Measurements from ENCODE around the gene ZFAND5.

The ZFAND5 gene

DNA sequence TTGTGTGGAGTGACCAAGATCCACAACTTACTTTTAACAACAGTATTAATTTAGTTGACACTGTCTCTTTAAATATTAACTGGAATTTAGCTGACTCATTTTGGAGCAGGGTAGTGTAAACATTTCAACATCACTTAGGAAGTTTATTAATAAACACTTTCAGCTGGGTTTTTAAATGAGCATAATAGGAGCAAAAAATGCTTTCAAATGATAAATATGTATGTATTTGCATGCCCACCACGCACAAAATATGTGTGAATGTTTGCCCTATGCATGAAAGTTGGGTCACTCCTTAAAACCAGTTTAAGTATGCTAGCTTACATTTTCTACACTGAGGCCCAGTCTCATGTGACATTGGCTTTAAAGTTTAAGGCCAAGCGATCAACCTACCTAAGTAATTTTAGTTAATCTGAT is 2.9 kb downstream of the ZFAND5 start:
- DNase-seq = no peak

DNA sequence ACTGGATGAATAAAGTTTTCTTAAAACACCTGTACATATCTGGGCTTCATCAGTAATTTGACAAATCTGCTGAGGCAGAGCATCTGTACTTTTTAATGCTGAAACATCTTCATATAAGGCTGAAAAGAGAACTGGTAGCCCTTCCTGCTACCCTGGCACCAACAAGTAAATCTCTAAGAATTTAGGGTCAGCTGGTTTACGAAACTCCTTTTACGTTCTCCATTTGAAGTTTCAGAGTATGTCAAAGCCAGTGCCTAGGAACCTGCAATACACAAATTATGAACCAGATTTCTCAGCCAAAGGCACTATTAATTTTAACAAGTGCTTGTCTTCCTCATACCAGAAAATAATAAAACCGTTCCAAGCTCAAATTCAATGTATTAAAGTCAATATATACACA is 3.8 kb downstream of the ZFAND5 start:
- DNase-seq = no peak

DNA sequence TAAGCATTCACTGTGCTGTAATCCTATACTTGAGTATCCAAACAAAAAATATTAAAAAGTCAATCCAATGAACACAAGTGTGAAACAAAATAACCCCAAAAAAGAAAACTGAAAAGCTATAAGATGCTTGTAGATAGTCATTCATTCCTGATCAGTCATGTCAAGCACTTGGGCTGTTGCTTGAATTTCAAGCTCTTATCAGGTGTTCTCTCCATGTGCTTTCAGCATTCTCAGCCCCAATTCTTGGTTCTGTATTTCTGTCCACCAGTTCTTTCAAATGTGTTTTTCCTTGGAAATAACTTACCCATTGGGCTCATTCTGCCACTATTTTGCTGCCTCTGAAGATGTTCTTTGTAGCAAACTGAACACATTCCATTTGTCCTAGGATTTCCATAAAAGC is 4.7 kb downstream of the ZFAND5 start:
- DNase-seq = no peak

DNA sequence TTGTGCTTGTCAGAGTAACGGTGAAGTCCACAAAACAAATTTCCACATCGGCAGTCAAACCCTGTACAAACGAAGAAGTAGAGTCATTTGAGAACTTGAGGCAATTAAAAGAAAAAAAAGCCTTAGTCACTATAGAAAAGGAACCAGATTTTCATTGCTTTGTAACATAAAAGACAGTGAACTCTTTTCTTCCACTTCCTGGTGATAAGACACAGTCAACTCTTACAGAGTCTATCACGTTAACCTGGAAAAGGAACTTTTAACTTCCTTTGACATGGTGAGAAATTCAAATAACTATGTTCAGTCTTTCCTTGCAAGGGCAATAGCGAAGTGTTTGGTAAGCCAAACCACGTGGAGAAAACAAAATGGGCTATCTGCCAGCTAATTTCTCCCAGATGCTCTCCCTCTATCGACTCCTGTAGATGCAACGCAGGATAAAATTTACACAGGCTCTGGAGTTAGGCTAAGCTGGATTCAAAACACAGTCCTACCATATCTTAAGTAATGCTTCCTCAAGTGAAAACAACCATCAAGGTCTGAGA is 8.9 kb downstream of the ZFAND5 start:
- no peak for DNase-seq

DNA sequence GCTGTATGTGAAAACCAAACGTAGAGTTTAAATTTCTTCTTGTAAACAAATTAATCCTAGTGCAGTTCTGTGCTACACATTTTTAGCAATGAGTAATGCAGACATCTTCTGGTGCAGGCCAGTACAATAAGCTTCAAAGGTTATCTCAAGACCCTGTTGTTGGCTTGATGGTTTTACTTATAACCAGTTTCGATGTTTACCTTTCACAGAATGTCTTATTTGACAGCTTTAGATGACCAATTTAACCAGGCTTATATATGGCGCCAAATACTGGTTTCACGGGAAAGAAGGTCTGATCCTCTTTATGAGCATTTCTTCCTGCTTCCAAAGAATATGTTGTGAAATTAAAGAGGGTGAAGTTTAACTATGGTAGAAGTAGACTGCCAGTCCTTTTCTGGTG is 9.9 kb downstream of the ZFAND5 start:
- no peak for DNase-seq

DNA sequence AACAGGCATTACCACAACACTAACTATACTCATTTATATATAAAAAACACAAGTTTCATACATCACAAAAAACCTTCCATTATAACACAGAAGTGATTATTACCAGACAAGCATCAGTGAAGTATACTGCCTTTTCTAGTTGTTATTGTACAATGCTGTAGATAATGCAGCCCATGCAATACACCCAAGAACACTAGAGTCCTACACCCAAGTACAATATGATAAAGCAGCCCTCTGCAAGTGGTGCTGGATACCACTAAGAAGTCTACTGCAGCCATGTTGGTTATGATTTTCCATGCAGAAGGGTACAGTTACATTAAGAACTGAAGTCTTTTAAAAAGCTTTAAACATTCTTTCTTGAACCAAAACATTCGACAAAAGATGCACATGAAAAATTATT is 10.3 kb downstream of the ZFAND5 start:
- no peak for DNase-seq

DNA sequence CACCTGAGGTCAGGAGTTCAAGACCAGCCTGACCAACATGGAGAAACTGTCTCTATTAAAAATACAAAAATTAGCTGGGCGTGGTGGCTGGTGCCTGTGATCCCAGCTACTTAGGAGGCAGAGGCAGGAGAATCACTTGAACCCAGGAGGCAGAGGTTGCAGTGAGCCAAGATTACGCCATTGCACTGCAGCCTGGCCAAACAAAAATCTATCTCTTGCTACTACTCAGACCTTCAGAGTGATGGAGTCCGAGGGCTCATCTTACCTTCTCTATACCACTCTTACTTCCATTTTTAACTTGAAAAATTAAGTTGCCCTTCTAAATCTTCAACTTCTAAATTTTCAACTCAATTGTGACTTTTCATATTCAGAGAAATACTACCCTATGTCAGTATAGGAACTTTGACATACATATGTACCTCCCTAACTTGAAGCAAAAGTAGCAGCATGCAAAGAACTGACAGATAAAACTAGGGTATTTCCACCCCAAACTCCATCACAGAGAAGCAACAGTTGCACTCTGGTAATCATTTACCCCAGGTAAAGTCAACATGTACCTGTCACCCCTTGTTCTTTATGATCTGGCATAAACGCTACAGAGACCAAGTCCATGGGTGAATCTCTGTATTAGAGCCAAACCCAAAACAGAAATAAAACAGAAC is 11.4 kb downstream of the ZFAND5 start:
- DNase-seq = no peak

DNA sequence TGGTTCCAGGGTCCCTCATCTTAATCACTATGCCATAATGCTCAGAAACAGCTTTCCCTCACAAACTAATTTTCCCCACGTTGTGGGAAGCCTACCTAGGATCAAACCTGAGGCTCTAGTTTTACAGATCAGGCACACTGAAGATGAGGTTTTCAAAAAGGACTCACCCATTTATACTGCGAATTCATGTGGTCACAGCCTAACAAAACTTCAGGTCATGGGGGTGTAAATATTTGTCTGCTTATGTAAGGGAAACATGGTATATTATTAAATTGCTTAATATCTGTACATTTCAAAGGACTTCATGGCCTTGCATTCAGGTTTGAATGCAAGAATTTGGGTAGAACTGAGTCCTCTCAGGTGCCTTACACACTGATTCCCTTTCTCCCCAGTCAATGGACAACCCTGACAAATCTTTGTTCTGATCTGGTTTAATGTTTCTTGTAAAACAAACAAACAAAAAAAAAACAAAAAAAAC is 12.1 kb downstream of the ZFAND5 start:
- no peak for DNase-seq

DNA sequence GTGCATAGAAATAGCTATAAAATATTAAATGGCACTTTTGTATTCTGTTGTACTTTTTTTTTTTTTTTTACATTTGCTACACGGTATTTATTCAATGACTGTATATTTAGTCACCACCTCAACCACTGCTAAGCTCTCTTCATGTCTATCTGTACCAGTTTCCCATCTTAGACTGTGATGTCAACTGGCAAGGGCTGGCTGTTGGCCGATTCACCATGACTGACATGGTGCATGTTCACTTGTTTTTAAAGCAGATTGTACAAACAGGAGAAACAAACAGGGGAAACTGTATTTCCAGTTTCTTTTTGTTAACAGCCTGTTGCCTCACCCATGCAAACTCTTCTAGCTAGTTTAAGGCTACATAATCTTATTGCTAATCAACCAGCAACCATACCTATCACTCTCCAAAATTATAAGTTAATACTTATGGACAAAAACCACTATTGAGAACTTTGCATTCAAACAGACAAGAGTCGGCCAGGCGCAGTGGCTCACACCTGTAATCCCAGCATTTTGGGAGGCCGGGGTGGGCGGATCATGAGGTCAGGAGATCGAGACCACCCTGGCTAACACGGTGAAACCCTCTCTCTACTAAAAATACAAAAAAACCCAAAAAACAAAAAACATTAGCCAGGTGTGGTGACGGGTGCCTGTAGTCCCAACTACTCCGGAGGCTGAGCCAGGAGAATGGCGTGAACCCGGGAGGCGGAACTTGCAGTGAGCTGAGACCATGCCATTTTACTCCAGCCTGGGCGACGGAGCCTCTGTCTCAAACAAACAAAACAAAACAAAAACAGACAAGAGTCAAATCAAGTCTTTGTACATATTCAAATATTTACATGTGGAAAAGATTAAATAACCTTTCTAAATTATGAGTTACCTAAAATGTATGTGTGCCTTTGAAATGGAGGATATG is 13.2 kb downstream of the ZFAND5 start:
- no peak for DNase-seq

DNA sequence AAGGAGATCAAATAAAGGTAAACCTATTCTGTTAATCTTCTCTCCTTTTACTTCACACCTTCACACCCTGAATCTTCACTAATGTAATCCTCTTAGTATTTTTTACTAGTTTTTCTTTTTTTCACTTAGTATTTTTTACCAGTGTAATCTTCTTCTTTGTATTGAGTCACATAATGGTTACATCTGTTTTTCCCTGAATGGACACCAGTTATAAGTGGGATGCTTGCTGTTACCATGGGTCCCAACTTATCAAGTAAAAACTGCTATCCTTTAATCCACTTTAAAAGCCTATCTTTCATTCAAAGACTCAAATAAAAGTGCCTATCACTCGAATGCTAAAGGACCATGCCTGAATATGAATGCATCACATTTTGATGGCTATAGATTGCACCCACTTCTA is 15.1 kb downstream of the ZFAND5 start:
- DNase-seq = no peak

DNA sequence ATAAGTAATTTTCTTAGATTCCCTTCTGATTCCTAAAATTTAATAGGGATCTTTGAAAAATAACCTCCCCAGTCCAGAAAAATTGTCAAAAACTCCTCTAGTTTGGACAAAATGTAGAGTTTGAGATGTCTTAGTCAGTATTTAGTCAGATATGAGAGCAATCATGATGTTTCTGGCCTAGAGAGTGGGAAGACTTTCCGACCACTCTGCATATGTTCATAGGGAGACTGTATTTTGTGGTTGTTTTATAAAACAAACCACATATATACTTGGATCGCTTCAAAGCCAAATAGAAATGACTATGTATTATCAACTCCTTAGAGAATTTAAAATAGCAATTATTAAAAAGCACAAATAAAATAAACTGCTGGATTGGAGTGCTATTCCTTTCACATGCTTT is 15.8 kb downstream of the ZFAND5 start:
- no peak for DNase-seq

DNA sequence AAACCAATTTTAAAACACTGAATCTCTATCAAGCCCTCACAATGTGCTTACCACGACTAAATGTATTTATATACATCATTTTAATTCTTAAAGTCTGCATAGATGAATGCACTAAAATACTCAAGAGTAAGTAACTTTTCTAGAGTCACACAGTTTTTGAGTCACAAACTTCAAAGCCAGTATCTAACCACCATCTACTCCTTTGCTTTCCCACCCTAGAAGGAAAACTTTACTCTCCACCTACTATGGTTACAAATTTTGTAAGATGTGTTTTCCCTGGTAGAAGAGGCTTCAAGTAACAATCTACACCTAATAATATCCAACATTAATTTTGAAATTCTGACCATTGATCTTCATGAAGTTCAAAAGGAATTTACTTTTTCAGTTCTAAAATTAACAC is 18.7 kb downstream of the ZFAND5 start:
- DNase-seq = no peak

DNA sequence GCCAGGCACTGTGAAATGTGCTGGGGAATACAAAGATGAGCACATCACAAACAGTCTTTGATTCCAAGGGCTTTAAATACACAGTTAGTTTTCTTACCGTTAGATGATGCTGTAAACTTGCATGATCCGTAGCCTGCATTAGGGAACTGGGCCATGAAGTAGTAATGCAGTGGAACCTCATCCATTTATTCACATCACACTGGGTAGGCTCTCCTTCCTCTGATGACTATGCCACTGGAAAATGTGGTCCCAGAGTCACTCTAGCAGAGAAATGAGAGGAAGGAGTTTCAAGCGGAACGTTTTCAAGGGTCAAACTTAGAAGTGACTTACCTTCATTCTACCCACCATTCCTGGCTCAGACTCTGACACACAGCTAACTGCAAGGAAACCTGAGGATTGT is 26.4 kb downstream of the ZFAND5 start:
- no peak for DNase-seq

DNA sequence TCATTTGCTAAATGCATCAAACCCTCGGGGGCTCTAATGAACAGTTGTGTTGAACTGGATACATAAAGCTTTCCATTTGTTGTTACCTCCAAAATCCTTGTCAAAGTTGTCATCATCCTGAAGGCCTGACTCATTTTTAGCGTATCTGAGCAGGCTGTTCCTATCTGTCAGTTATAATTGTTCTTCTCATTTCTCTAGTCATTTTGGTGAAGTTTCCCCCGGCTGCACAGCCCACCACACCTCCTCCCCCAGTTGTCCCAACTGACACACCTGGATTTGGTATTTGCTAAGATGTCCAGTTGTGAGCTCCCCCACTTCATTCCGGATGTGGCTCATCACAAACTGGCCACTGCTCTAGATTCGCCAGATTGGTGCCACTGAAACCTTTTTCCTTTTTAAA is 27.7 kb downstream of the ZFAND5 start:
- DNase-seq = no peak

DNA sequence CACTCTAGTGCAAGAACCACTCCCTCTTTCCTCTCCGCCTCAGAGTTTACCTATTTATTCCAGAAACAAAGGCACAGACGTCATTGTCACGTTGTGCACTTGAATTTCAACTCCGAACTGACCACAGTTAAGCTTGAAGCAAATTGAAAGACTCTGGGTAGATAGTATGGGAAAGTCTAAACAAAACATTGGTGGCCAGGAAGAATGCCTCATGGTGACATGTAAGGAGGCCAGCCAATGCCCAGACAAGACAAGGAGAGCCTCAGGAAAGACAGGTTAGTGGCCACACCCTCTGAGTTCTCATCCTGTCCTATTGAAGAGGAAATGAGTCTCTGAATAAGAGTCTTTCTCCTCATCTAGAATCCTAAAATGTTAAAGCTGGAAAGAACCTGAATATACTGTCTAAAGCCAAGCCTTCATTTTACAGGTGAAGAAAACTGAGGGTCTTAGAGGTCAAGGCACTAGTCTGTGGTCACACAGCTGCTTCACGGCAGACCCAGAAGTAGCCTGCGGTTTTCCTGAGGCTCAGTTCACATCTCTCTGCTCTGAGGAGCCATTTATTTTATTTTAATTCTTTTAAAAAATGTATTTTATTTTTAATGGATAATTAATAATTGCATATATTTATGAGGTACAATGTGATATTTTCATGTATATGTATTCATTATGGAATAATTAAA is 30.2 kb downstream of the ZFAND5 start:
- DNase-seq = no peak

DNA sequence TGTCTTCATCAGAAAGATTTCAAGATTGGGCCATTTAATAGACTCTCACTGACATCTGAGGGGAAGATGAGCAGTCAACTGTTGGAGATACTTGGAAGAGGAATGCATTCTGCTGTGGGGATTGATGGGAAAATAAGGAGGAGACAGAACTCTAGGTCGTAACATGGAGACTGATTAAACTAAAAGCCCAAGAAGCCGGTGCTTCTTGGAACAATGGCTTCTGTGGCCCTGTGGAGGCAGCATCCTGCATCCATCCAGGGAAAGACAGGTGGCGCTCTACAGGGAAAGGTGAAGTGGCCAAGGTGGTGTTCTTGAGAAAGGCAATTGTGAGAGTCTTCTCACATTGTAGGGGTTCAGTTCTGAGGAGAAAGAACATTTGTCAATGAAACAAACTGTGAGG is 31.3 kb downstream of the ZFAND5 start:
- no peak for DNase-seq

DNA sequence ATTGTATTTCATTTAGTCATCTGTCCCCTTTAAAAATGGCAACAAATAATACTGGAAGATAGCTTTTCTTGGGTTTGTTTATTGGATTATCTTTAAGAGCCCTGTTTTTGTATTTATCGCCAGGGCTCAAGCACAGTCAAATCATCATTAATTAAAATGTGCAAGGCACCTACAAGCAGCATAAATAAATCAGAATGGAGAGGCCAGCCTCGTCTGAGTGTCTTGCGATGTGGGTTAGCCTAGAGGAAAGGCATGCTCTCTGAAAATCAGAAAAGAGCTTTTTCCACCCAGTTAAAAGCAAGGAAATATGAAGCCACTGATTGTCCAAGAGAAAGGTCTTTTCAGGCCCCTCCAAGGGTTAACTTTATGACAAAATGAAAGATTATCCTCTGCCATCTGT is 31.8 kb downstream of the ZFAND5 start:
- DNase-seq = no peak

DNA sequence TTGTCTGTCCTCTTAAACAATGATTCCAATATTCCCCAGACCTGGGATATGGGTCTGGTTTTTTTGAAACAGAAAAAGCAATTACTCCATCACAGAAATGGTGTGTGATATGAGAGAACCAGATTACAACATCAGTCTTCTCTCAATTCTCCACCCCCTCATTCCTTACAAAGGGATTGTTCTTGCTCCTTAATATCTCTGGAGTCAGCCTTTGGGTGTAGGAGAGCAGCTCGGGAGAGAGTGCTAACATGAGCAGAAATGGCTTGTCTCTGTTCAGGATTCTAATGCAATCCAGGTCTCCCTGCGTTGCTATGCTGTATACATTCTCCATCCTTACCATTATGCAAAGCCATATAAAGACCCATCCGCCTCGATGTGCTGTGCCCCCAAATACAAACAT is 32.7 kb downstream of the ZFAND5 start:
- no peak for DNase-seq

DNA sequence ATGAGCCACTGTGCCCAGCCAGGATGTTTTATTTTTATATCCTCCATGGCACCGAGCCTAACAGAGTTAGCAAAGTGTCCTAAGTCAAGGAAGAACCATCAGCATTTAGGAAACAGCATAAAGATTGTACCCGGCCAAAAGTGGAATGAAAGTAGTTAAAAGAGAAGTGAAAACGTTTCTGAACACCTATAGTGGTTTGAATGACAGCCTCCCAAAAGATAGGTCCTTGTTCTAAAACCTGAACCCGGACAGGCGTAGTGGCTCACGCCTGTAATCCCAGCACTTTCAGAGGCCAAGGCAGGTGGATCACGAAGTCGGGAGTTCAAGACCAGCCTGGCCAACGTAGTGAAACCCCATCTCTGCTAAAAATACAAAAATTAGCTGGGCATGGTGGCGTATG is 37.4 kb downstream of the ZFAND5 start:
- no peak for DNase-seq

DNA sequence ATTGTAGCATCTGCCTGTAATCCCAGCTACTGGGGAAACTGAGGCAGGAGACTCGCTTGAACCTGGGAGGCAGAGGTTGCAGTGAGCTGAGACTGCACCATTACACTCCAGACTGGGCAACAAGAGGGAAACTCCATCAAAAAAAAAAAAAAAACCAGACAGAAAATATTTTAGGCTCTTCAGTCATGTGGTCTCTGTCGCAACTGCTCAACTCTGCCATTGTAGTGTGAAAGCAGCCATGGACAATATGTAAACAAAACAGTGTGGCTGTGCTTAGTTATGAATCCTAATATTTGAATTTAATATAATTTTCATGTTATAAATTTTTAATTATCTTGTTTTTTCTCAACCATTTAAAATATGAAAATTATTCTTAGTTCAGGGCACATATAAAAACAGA is 38.4 kb downstream of the ZFAND5 start:
- no peak for DNase-seq

DNA sequence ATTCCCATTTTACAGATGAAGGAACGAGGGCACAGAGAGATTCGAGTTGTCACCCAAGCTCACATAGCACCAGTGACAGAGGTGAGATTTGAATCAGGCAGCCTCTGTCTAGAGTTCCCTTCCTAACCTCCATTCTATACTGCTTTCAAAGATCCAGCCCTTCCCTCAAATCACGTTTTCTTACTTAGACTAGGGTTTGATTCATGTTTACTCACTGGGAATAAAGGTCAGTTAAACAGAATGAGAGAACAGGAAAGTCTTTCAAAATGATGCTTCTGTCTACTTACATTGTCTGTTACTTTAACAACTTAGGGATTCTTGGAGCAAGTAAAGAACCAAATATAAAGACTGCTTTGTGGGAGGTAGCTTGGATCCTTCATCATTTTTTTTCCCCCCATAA is 40.0 kb downstream of the ZFAND5 start:
- no peak for DNase-seq

DNA sequence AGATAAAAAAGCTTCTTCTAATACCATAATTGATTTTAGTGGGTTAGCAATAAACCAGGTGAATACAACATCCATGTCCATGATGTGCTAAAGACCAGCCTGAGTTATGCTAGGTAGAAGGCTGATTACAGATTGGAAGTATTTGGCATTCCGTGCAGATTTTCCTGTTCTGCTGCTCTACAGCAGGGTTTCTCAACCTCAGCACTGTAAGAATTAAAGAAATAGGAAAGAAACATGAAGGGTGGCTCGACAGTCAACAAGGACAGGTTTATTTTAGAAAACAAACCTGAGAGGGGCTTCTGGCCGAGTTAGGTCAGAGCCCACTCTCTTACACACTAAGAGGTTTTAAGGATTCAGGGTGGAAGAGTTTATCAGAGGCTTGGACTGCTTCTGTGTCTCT is 42.3 kb downstream of the ZFAND5 start:
- DNase-seq = no peak

DNA sequence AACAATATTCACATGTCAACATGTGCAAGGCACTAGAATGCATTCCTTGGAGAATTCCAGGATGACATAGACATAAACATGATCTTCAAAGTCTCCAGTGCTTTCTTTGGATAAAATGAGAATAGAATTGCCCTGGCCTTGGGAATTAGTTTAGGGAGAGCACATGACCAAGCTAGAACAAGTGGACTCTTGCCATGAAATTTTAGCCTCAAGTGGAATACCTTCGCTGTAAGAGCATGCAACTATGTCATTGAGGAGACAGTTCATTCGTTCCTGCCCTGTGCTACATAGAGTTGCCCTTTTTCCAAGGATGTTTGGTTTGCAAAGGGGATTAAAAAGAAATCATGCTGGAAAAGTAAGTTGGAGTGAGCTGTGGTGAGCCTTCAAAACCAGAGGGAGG is 42.7 kb downstream of the ZFAND5 start:
- DNase-seq = no peak

All from NCI-H446 treated with DMSO at 0.1 percent for 48 hours (cell line).